Measurements from ENCODE around the gene ZNF318.
"Not testable (repeated sequence)": the region's sequence is repeated elsewhere in the genome, so short reads cannot be mapped to it uniquely, and the experiment has no call there.

The ZNF318 gene

GRCh38 chr6:43369174-43370002 is at the start of gene ZNF318:
Gene ZNF318 (minus strand): TSS chr6:43369647. CDS start chr6:43369365, 282 bp downstream.
- peak within 1 kb of the TSS; percentile 73 for H3K27ac ChIP-seq (ENCODE audit: low read depth, low read length)
- H3K27me3 ChIP-seq (ENCODE audit: control insufficient read depth, insufficient read depth, low read length), result no peaks in the 10 kb centered on the region
- peak within 1 kb of the TSS; percentile 64 for H3K4me3 ChIP-seq (ENCODE audit: low read length)
- H3K36me3 ChIP-seq (ENCODE audit: control insufficient read depth, insufficient read depth, low read length), result peaks cover 4% of the 10 kb centered on the region
- peak within 1 kb of the TSS; percentile 58 for H3K9ac ChIP-seq (ENCODE audit: low read length)
- H3K4me1 ChIP-seq (ENCODE audit: control insufficient read depth, insufficient read depth, low read length), result peaks cover 10% of the 10 kb centered on the region

GRCh38 chr6:43416935-43417334 is 47.5 kb upstream of the ZNF318 start:
- no peaks in the 10 kb centered on the region for H3K36me3 ChIP-seq (ENCODE audit: control insufficient read depth, insufficient read depth, low read length)

GRCh38 chr6:43415275-43415674 is 45.8 kb upstream of the ZNF318 start:
- not testable (repeated sequence) for H3K27ac ChIP-seq (ENCODE audit: low read depth, low read length); H3K27me3 ChIP-seq (ENCODE audit: control insufficient read depth, insufficient read depth, low read length); H3K4me3 ChIP-seq (ENCODE audit: low read length); H3K4me1 ChIP-seq (ENCODE audit: control insufficient read depth, insufficient read depth, low read length); H3K9ac ChIP-seq (ENCODE audit: low read length); H3K36me3 ChIP-seq (ENCODE audit: control insufficient read depth, insufficient read depth, low read length)

More at GRCh38 chr6:43416935-43417334, 47.5 kb upstream of the ZNF318 start:
- Histone ChIP-seq H3K27ac (ENCODE audit: low read depth, low read length) (no peak overlapping the region), H3K27me3 (ENCODE audit: control insufficient read depth, insufficient read depth, low read length) (no peaks in the 10 kb centered on the region), H3K9ac (ENCODE audit: low read length) (no peak overlapping the region), H3K4me3 (ENCODE audit: low read length) (no peak overlapping the region), H3K4me1 (ENCODE audit: control insufficient read depth, insufficient read depth, low read length) (no peaks in the 10 kb centered on the region)

- Histone ChIP-seq H3K36me3 (ENCODE audit: control insufficient read depth, insufficient read depth, low read length) (no peaks in the 10 kb centered on the region), H3K4me1 (ENCODE audit: control insufficient read depth, insufficient read depth, low read length) (no peaks in the 10 kb centered on the region), H3K27ac (ENCODE audit: low read depth, low read length) (no peak overlapping the region), H3K27me3 (ENCODE audit: control insufficient read depth, insufficient read depth, low read length) (no peaks in the 10 kb centered on the region), H3K4me3 (ENCODE audit: low read length) (no peak overlapping the region), H3K9ac (ENCODE audit: low read length) (no peak overlapping the region)
These were observed 43.6 kb upstream of the ZNF318 start for GRCh38 chr6:43413002-43413401.

- no peaks in the 10 kb centered on the region for H3K36me3 ChIP-seq (ENCODE audit: control insufficient read depth, insufficient read depth, low read length)
- no peak overlapping the region for H3K27ac ChIP-seq (ENCODE audit: low read depth, low read length)
These were observed 43.1 kb upstream of the ZNF318 start for GRCh38 chr6:43412541-43412940.

GRCh38 chr6:43410776-43411175 is 41.3 kb upstream of the ZNF318 start:
- not testable (repeated sequence) for H3K4me3 ChIP-seq (ENCODE audit: low read length); H3K36me3 ChIP-seq (ENCODE audit: control insufficient read depth, insufficient read depth, low read length); H3K27ac ChIP-seq (ENCODE audit: low read depth, low read length); H3K4me1 ChIP-seq (ENCODE audit: control insufficient read depth, insufficient read depth, low read length); H3K9ac ChIP-seq (ENCODE audit: low read length); H3K27me3 ChIP-seq (ENCODE audit: control insufficient read depth, insufficient read depth, low read length)

More at GRCh38 chr6:43412541-43412940, 43.1 kb upstream of the ZNF318 start:
- Histone ChIP-seq H3K27me3 (ENCODE audit: control insufficient read depth, insufficient read depth, low read length) (no peaks in the 10 kb centered on the region), H3K4me1 (ENCODE audit: control insufficient read depth, insufficient read depth, low read length) (no peaks in the 10 kb centered on the region), H3K4me3 (ENCODE audit: low read length) (no peak overlapping the region), H3K9ac (ENCODE audit: low read length) (no peak overlapping the region)

GRCh38 chr6:43408259-43408658 is 38.8 kb upstream of the ZNF318 start:
- Histone ChIP-seq H3K4me1 (ENCODE audit: control insufficient read depth, insufficient read depth, low read length) (no peaks in the 10 kb centered on the region), H3K27me3 (ENCODE audit: control insufficient read depth, insufficient read depth, low read length) (no peaks in the 10 kb centered on the region), H3K9ac (ENCODE audit: low read length) (no peak overlapping the region), H3K36me3 (ENCODE audit: control insufficient read depth, insufficient read depth, low read length) (no peaks in the 10 kb centered on the region), H3K27ac (ENCODE audit: low read depth, low read length) (no peak overlapping the region), H3K4me3 (ENCODE audit: low read length) (no peak overlapping the region)

GRCh38 chr6:43407296-43407695 is 37.8 kb upstream of the ZNF318 start:
- no peak overlapping the region for H3K9ac ChIP-seq (ENCODE audit: low read length)

GRCh38 chr6:43405354-43405753 is 35.9 kb upstream of the ZNF318 start:
- no peak overlapping the region for H3K4me3 ChIP-seq (ENCODE audit: low read length)
- H3K4me1 ChIP-seq (ENCODE audit: control insufficient read depth, insufficient read depth, low read length), result no peaks in the 10 kb centered on the region
- no peak overlapping the region for H3K27ac ChIP-seq (ENCODE audit: low read depth, low read length)
- H3K27me3 ChIP-seq (ENCODE audit: control insufficient read depth, insufficient read depth, low read length), result no peaks in the 10 kb centered on the region
- no peak overlapping the region for H3K9ac ChIP-seq (ENCODE audit: low read length)
- H3K36me3 ChIP-seq (ENCODE audit: control insufficient read depth, insufficient read depth, low read length), result no peaks in the 10 kb centered on the region

More at GRCh38 chr6:43407296-43407695, 37.8 kb upstream of the ZNF318 start:
- Histone ChIP-seq H3K36me3 (ENCODE audit: control insufficient read depth, insufficient read depth, low read length) (no peaks in the 10 kb centered on the region), H3K4me3 (ENCODE audit: low read length) (no peak overlapping the region), H3K27ac (ENCODE audit: low read depth, low read length) (no peak overlapping the region), H3K27me3 (ENCODE audit: control insufficient read depth, insufficient read depth, low read length) (no peaks in the 10 kb centered on the region), H3K4me1 (ENCODE audit: control insufficient read depth, insufficient read depth, low read length) (no peaks in the 10 kb centered on the region)

- H3K9ac ChIP-seq (ENCODE audit: low read length), result no peak overlapping the region
- no peak overlapping the region for H3K27ac ChIP-seq (ENCODE audit: low read depth, low read length)
- H3K36me3 ChIP-seq (ENCODE audit: control insufficient read depth, insufficient read depth, low read length), result no peaks in the 10 kb centered on the region
- no peak overlapping the region for H3K4me3 ChIP-seq (ENCODE audit: low read length)
- no peaks in the 10 kb centered on the region for H3K27me3 ChIP-seq (ENCODE audit: control insufficient read depth, insufficient read depth, low read length)
- H3K4me1 ChIP-seq (ENCODE audit: control insufficient read depth, insufficient read depth, low read length), result no peaks in the 10 kb centered on the region
These were observed 33.4 kb upstream of the ZNF318 start for GRCh38 chr6:43402820-43403219.

- Histone ChIP-seq H3K27me3 (ENCODE audit: control insufficient read depth, insufficient read depth, low read length) (no peaks in the 10 kb centered on the region), H3K4me3 (ENCODE audit: low read length) (no peak overlapping the region)
These were observed 32.3 kb upstream of the ZNF318 start for GRCh38 chr6:43401730-43402129.

GRCh38 chr6:43399932-43400487 is 30.6 kb upstream of the ZNF318 start:
- Histone ChIP-seq H3K4me3 (ENCODE audit: low read length) (no peak overlapping the region), H3K9ac (ENCODE audit: low read length) (no peak overlapping the region), H3K36me3 (ENCODE audit: control insufficient read depth, insufficient read depth, low read length) (no peaks in the 10 kb centered on the region), H3K27me3 (ENCODE audit: control insufficient read depth, insufficient read depth, low read length) (no peaks in the 10 kb centered on the region), H3K27ac (ENCODE audit: low read depth, low read length) (no peak overlapping the region), H3K4me1 (ENCODE audit: control insufficient read depth, insufficient read depth, low read length) (no peaks in the 10 kb centered on the region)

More at GRCh38 chr6:43401730-43402129, 32.3 kb upstream of the ZNF318 start:
- H3K27ac ChIP-seq (ENCODE audit: low read depth, low read length), result no peak overlapping the region
- H3K4me1 ChIP-seq (ENCODE audit: control insufficient read depth, insufficient read depth, low read length), result no peaks in the 10 kb centered on the region
- no peak overlapping the region for H3K9ac ChIP-seq (ENCODE audit: low read length)
- H3K36me3 ChIP-seq (ENCODE audit: control insufficient read depth, insufficient read depth, low read length), result no peaks in the 10 kb centered on the region

Measured in rectal smooth muscle tissue (tissue), 1 donor.